Measurements from ENCODE around the gene ERVFRD-1.

ERVFRD-1 gene, protein sequence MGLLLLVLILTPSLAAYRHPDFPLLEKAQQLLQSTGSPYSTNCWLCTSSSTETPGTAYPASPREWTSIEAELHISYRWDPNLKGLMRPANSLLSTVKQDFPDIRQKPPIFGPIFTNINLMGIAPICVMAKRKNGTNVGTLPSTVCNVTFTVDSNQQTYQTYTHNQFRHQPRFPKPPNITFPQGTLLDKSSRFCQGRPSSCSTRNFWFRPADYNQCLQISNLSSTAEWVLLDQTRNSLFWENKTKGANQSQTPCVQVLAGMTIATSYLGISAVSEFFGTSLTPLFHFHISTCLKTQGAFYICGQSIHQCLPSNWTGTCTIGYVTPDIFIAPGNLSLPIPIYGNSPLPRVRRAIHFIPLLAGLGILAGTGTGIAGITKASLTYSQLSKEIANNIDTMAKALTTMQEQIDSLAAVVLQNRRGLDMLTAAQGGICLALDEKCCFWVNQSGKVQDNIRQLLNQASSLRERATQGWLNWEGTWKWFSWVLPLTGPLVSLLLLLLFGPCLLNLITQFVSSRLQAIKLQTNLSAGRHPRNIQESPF

DNA sequence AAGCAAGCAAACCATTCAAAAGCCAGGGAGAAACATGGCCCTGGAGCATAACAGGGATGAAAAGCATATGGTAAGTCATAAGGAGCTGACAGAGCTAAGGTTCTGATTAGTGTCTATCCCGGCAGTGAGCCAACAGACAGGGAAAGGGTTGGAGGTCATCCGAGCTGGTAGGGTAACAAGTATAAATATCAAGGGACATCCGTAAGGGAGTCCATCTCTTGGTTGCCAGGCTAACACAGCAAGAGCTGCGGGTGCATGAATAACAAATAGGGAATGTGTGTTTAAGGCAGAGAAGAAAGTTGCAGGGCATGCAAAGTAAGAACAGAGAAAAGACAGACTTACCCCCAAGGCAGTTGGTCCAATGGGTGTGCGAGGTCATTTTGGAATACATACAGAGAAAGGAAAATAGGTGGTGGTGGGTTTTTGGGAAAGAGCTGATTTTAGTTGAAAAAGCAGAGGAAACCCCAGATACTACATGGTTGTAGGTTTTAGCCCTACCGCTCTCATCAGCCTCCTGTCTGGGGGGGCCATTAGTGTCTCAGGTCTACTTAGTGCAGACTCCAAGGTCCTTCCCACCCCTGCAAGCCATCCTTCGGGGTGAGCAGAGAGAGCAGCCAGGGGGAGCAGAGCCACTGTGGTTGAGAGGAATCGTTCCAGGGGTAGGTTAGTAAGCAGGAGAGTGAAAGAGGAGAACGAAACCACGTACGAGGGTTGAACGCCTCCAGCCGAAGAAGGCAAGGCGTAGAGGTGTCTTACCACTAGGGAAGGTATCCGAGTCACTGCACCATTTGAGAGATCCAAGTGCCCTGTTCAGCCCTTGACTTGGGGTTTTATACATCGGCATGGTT, at the start of gene ERVFRD-1:
Gene ERVFRD-1, minus strand, starts transcription at position 805 of the 848 bp plus-strand sequence. CDS start 6,415 bp downstream, outside the sequence.
- no peak for DNase-seq

DNA sequence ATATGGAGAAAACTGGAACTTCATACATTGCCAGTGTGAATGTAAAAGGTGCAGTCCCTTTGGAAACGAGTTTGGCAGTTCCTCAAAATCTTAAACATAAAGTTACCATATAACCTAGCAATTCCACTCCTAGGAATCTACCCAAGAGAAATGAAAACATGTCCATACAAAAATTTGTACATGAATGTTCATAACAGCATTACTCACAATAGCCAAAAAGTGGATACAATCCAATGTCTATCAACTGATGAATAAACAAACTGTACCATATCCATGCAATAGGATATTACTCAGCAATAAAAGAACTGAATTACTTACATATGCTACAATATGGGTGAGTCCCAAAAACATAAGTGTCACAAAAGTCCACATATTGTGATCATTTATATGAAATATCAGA, 48.7 kb upstream of the ERVFRD-1 start:
- no peak for DNase-seq

DNA sequence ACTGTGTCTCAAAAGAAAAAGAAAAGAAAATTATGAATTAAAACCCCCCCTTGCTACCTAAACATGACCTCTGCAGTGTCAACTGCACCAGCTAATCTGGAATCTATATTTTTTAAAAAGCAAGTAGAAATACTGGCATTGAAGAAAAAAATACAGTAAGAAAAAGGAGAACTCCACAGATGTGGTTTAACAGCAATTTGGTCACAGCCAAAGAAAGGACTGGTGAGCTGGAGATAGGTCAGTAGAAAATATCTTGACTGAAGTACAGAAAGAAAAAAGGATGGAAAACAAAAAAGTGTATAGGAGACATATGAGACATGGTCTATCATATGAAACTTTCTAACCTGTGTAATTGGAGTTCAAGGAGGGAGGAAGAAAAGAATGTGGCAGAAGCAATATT, 44.1 kb upstream of the ERVFRD-1 start:
- no peak for DNase-seq

DNA sequence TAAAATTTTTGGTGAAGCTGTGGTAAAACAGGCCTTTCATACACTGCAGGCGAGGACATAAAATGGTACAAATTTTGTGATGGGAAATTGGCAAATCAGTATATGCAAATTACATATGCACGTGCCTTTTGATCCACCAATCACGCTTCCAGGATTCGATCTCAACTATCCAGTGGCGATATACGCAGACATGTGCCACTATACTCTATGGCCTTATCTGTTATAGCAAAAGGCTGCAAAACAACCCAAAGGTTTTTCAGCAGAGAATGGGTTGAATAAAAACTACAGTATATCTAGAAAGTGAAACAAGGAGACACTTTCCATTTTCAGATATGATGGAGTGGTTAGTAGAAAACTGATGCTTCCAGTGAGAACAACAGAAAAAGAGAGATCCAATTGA, 41.9 kb upstream of the ERVFRD-1 start:
- no peak for DNase-seq

GRCh38 chr6:11152581-11152980, 41.1 kb upstream of the ERVFRD-1 start:
- no peak for DNase-seq

DNA sequence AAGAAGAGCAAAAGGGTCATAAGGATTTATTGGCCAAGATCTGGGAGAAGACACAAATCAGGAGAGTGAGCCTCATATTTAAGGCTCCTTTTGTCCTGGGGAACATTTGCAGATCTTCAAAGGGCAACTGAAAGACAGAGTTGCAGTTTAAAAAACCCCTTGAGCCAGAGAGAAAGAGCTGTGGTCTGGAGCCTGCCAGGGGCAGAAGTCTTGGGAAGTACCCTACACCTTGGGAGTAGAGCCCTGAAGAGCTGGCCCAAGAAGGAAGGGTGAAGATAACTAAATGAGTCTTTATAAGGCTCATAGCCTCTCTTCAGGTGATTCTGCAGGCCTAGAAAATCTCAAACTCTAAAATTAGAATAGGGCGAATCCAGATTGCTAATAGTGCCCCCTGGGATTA, 40.0 kb upstream of the ERVFRD-1 start:
- DNase-seq = no peak

DNA sequence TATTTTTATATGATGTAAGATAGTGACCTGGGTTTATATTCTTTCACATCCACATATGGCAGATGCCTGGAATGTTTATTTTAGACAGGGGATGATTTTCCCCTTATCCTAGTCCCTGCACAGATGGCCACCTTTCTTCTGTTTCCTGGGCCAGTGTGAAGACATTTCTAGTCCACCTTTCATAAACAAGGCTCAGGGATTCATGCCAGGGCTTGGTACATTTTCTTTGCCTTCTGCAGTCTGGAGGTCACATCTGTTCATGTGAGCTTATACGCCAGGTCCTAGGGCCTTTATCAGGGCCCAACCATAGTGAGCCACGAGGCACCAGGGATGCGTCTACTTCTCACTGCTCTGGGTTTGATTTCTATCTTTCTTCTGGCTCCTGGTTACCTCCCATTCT, 38.0 kb upstream of the ERVFRD-1 start:
- no peak for DNase-seq

GRCh38 chr6:11146117-11146826, 34.7 kb upstream of the ERVFRD-1 start:
- no peak for DNase-seq

- DNase-seq = peak in 49 of 56 donors; percentile 16 to 83 (median 54)
These were observed 32.9 kb upstream of the ERVFRD-1 start for GRCh38 chr6:11144393-11144851.

DNA sequence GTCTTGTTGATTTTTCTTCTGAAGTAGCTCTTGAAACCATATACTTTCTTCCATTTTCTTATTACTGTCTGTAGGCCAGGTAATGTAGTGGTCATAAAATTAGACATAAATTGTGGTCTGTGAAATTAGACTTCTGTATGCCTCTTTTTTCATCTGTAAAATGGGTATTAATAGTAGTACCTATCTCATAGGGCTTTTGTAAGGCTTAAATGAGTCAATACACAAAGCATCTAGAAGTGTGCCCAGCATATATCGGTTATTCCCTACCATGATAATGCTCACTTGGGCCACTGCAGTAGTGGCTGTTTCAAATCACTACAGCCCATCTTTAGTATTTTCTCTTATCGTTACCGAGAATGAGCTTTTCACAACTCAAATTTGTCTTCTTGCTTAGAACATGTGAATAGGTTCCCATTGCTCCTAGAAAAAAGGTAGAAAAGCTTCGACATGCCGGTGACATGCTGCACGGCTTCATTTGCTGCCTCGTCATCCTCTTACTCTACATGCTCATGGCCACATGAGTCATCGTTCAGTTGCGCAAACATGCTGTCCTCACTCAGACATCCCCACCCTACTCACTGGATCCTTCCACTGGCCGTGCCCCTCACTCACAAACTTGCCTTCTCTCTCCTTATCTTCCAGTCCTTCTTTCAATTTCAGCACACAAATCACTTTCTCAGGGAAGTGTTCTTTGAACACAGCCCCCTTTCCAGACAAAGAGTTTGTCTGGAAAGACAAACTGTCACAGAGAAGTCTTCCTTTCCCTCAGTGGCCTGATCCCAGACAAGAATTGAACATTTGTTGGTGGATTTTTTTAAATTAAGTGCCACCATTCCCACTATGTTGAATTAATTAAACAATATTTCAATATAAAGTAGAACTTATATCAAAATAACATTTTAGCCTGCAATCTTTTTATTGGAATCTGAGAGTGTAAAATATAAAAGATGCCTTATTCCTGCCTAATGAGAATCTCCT, 32.2 kb upstream of the ERVFRD-1 start:
- DNase-seq = no peak

- no peak for DNase-seq
These were observed 30.9 kb upstream of the ERVFRD-1 start for GRCh38 chr6:11142296-11143027.

- no peak for DNase-seq
These were observed 29.8 kb upstream of the ERVFRD-1 start for GRCh38 chr6:11141295-11141694.

DNA sequence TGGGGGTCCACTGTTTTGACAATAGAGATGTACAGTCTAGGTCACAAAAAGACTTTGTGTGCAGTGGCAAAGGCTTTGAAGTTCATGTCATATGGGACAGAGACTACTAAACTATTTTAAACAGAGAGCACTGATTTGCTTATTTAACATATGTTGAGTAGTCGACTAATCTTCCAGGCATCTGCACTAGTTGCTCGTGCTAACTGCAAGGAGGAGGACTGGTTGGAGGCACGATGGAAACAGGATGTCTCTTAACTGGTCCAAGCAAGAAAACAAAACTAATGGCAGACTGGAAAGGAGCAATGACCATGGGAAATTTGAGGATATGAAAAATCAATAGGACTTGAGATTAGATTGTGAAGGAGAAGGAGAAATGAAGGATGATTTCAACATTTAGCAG, 28.5 kb upstream of the ERVFRD-1 start:
- no peak for DNase-seq

GRCh38 chr6:11139051-11139960, 27.8 kb upstream of the ERVFRD-1 start:
- no peak for DNase-seq

DNA sequence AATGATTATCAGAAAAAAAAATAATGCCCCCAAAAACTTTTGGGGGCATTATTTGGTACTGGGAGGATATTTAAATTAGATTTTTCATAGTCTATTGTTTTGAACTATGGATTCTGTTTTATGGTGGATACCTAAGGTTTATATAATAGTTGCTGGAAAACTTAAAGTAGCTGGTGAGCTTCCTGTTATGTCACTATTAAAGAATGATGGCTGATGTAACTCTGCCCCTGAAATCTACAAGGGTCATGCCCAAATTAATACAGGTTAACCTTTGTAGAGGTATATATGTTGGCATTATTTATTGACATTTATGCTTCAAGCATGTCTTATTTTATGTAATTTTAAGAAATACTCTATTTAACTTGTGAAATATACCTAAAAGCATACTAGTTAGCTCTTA, 25.3 kb upstream of the ERVFRD-1 start:
- no peak for DNase-seq

DNA sequence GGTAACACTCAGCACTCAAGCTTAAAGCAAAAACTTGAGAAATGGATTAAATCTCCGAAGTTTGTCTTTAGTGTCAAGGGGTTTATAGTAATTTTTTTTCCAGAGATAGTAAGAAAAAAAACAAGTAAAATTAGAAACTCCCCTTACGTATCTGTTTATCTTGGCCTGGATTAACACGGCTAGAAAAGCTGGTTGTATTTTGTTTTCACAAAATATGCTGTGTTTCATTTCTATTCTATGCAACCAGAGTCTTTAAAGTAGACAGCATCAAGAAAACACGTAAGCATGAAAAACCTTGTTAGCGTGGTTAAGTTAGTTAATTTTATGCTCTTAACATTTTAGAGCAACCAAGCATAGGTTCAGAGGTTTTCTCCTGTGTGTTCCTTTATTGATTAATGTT, 21.8 kb upstream of the ERVFRD-1 start:
- no peak for DNase-seq

- DNase-seq = no peak
These were observed 20.8 kb upstream of the ERVFRD-1 start for GRCh38 chr6:11132194-11132888.

GRCh38 chr6:11130605-11131004, 19.1 kb upstream of the ERVFRD-1 start:
- no peak for DNase-seq
